CD4-positive, alpha-beta T cell (primary cell): Measurements from ENCODE around the gene MGST3. TPM values are rescaled to one million over a fixed set of nuclear protein-coding genes. Genes with fewer than 3 reads are reported as not detected.

Experiments
- ATAC-seq: fragments of 200-7000 bp; cut with Tn5 transposase; one replicate; pipeline ENCODE4 v1.10.0; 2022; ENCODE audit warnings: mild to moderate bottlenecking; ENCODE audit not compliant: poor library complexity
- CTCF ChIA-PET: fragments of 350-600 bp; sonication (Branson Sonifier 250); formaldehyde crosslinking; loops from one replicate; lab custom pipeline; 2021; ENCODE audit warnings: antibody characterized with exemption, inconsistent platforms; lab: Charles Lee
- POLR2A ChIA-PET: fragments of 350-600 bp; sonication (Branson Sonifier 250); formaldehyde crosslinking; loops from one replicate; lab custom pipeline; 2021; ENCODE audit warnings: antibody characterized with exemption, inconsistent platforms; lab: Charles Lee
- DNase-seq, 14 experiments: peaks; one replicate each; pipeline ENCODE4 v3.0.0-alpha.2; 2013 to 2020; ENCODE audit warnings: mixed read lengths in 2 of 14
- H3K27ac ChIP-seq, 2 donors: one replicate each; pipeline versions ENCODE4 v1.5.1 to v1.7.0; 2013; ENCODE audit warnings: low read length in 2 of 2, low read depth in 1 of 2, mild to moderate bottlenecking in 1 of 2
- H3K27me3 ChIP-seq, 2 experiments: 1 replicate in 1 of 2; 2 replicates in 1 of 2; pipeline versions ENCODE4 v1.6.1 to v1.7.0; 2013; ENCODE audit warnings: low read length in 2 of 2, control low read depth in 1 of 2, mild to moderate bottlenecking in 1 of 2, moderate library complexity in 1 of 2; ENCODE audit not compliant: insufficient read depth in 2 of 2, control insufficient read depth in 1 of 2
- H3K36me3 ChIP-seq: one replicate; pipeline ENCODE4 v1.6.1; 2013; ENCODE audit warnings: low read length, control low read depth; ENCODE audit not compliant: insufficient read depth
- H3K4me1 ChIP-seq: one replicate; pipeline ENCODE4 v1.6.1; 2013; ENCODE audit warnings: low read length, control low read depth; ENCODE audit not compliant: insufficient read depth
- H3K4me3 ChIP-seq: one replicate; pipeline ENCODE4 v1.5.1; 2013; ENCODE audit warnings: mild to moderate bottlenecking, low read length, moderate library complexity
- H3K9me3 ChIP-seq, 2 experiments: 1 replicate in 1 of 2; 2 replicates in 1 of 2; pipeline versions ENCODE4 v1.6.1 to v1.7.0; 2013; ENCODE audit warnings: low read length in 2 of 2, mild to moderate bottlenecking in 2 of 2, control low read depth in 1 of 2, moderate library complexity in 1 of 2; ENCODE audit not compliant: control insufficient read depth in 1 of 2, insufficient read depth in 1 of 2
- H3K27ac Mint-ChIP-seq: one replicate; pipeline ENCODE4 v1.8.0; 2020; ENCODE audit warnings: mixed read lengths
- H3K27me3 Mint-ChIP-seq: one replicate; pipeline ENCODE4 v1.8.0; 2021; ENCODE audit warnings: mixed read lengths
- H3K36me3 Mint-ChIP-seq: one replicate; pipeline ENCODE4 v1.8.0; 2021; ENCODE audit warnings: low read depth, mixed read lengths
- H3K4me1 Mint-ChIP-seq: one replicate; pipeline ENCODE4 v1.8.0; 2021; ENCODE audit warnings: low read depth, mixed read lengths
- H3K4me3 Mint-ChIP-seq: one replicate; pipeline ENCODE4 v1.8.0; 2020; ENCODE audit warnings: mild to moderate bottlenecking, mixed read lengths
- H3K9me3 Mint-ChIP-seq: one replicate; pipeline ENCODE4 v1.8.0; 2020; ENCODE audit warnings: mixed read lengths
- CTCF ChIP-seq: fragments of 200-600 bp; IDR thresholded peaks from one replicate; pipeline ENCODE4 v1.8.0; 2022; ENCODE audit warnings: antibody characterized with exemption, mild to moderate bottlenecking
- intact Hi-C, 2 experiments: fragments of 100-400 bp; cut with DNase I in 1 of 2; cut with micrococcal nuclease in 1 of 2; formaldehyde crosslinking; loops; one replicate each; pipeline versions ENCODE4 v1.15.1 to v1.9.0; 2023 to 2025; cut with DNase I, micrococcal nuclease
- total RNA-seq, 174 experiments: library from RNA in 2 of 174; stranded (reverse) in 2 of 174; gene quantifications; one replicate each; pipeline ENCODE4 v1.2.3 and lab custom pipeline; 2021 to 2026

Gene MGST3
- total RNA-seq, 2 experiments from 2014 or later, result 22.0 to 23.5 TPM

GRCh38 chr1:165619647-165620151 is 11.3 kb upstream of the MGST3 start:
- H3K36me3 Mint-ChIP-seq, result no peaks in the 10 kb centered on the region
- H3K9me3 ChIP-seq, result no peaks in the 10 kb centered on the region
- H3K27ac ChIP-seq, result no peak overlapping the region
- H3K4me1 ChIP-seq, result no peaks in the 10 kb centered on the region
- ChIA-PET POLR2A (interaction anchor here (0.6 kb wide), 1 partner anchor 175 kb away, joined by 3 read pairs; the partner anchor contains the start of gene RXRG), CTCF (no interaction called here)
- ATAC-seq, result no peak
- peaks cover 55% of the 10 kb centered on the region for H3K27me3 Mint-ChIP-seq
- TF ChIP-seq CTCF, result no peak
- H3K9me3 Mint-ChIP-seq, result no peaks in the 10 kb centered on the region
- no peaks in the 10 kb centered on the region for H3K36me3 ChIP-seq
- H3K27me3 ChIP-seq, result peaks cover 0 to 7% of the 10 kb centered on the region in 2 experiments
- H3K4me1 Mint-ChIP-seq, result no peaks in the 10 kb centered on the region
- no peak overlapping the region for H3K4me3 ChIP-seq
- no peak overlapping the region for H3K27ac Mint-ChIP-seq
- no peak for DNase-seq
- intact Hi-C loops, result no loop called here
- H3K4me3 Mint-ChIP-seq, result no peak overlapping the region

GRCh38 chr1:165623624-165624023 is 7.4 kb upstream of the MGST3 start:
- Histone ChIP-seq H3K36me3 (no peaks in the 10 kb centered on the region), H3K27ac (no peak overlapping the region), H3K9me3 (no peaks in the 10 kb centered on the region), H3K4me3 (no peak overlapping the region), H3K4me1 (no peaks in the 10 kb centered on the region), H3K27me3 (no peaks in the 10 kb centered on the region)
- H3K27me3 Mint-ChIP-seq, result peaks cover 26% of the 10 kb centered on the region
- no peaks in the 10 kb centered on the region for H3K9me3 Mint-ChIP-seq
- DNase-seq (no peak), ATAC-seq (no peak)
- no peak overlapping the region for H3K27ac Mint-ChIP-seq
- TF ChIP-seq CTCF, result no peak
- ChIA-PET POLR2A (no interaction called here), CTCF (interaction anchor here (0.8 kb wide), 1 partner anchor 39 kb away, joined by 3 read pairs; no protein-coding TSS in a partner anchor)
- H3K36me3 Mint-ChIP-seq, result no peaks in the 10 kb centered on the region
- H3K4me1 Mint-ChIP-seq, result no peaks in the 10 kb centered on the region
- intact Hi-C loops, result no loop called here
- no peak overlapping the region for H3K4me3 Mint-ChIP-seq

GRCh38 chr1:165624441-165624840 is 6.6 kb upstream of the MGST3 start:
- H3K27ac Mint-ChIP-seq, result no peak overlapping the region
- H3K9me3 ChIP-seq, result no peaks in the 10 kb centered on the region
- no peak for ATAC-seq
- H3K4me1 Mint-ChIP-seq, result no peaks in the 10 kb centered on the region
- H3K27me3 ChIP-seq, result no peaks in the 10 kb centered on the region
- POLR2A ChIA-PET, result no interaction called here
- H3K4me3 ChIP-seq, result no peak overlapping the region
- CTCF ChIA-PET, result no interaction called here
- no peak for DNase-seq
- no peaks in the 10 kb centered on the region for H3K36me3 ChIP-seq
- intact Hi-C loops, result no loop called here
- H3K27ac ChIP-seq, result no peak overlapping the region
- H3K36me3 Mint-ChIP-seq, result no peaks in the 10 kb centered on the region
- no peaks in the 10 kb centered on the region for H3K4me1 ChIP-seq
- TF ChIP-seq CTCF, result no peak
- no peak overlapping the region for H3K4me3 Mint-ChIP-seq
- H3K9me3 Mint-ChIP-seq, result no peaks in the 10 kb centered on the region
- peaks cover 26% of the 10 kb centered on the region for H3K27me3 Mint-ChIP-seq
